ENCODE data around the gene MACROD2.

The MACROD2 gene

GRCh38 chr20:15297059-15297875, 1302.0 kb downstream of the MACROD2 start:
- DNase-seq (ENCODE audit: low read depth in 3 of 3, low spot score in 1 of 3): no peak

GRCh38 chr20:15302075-15302474, 1306.8 kb downstream of the MACROD2 start:
- no peak for DNase-seq (ENCODE audit: low read depth in 3 of 3, low spot score in 1 of 3)

- DNase-seq (ENCODE audit: low read depth in 3 of 3, low spot score in 1 of 3): no peak
Measured at GRCh38 chr20:15310361-15310760, 1315.0 kb downstream of the MACROD2 start.

- DNase-seq (ENCODE audit: low read depth in 3 of 3, low spot score in 1 of 3): no peak
Measured at GRCh38 chr20:15316556-15316955, 1321.2 kb downstream of the MACROD2 start.

- no peak for DNase-seq (ENCODE audit: low read depth in 3 of 3, low spot score in 1 of 3)
Measured at GRCh38 chr20:15317546-15318232, 1322.4 kb downstream of the MACROD2 start.

- DNase-seq (ENCODE audit: low read depth in 3 of 3, low spot score in 1 of 3): no peak
Measured at GRCh38 chr20:15318682-15319081, 1323.4 kb downstream of the MACROD2 start.

GRCh38 chr20:15319439-15319838, 1324.1 kb downstream of the MACROD2 start:
- DNase-seq (ENCODE audit: low read depth in 3 of 3, low spot score in 1 of 3): no peak

GRCh38 chr20:15320941-15321340, 1325.6 kb downstream of the MACROD2 start:
- no peak for DNase-seq (ENCODE audit: low read depth in 3 of 3, low spot score in 1 of 3)

- DNase-seq (ENCODE audit: low read depth in 3 of 3, low spot score in 1 of 3): no peak
Measured at GRCh38 chr20:15327123-15327522, 1331.8 kb downstream of the MACROD2 start.

- no peak for DNase-seq (ENCODE audit: low read depth in 3 of 3, low spot score in 1 of 3)
Measured at GRCh38 chr20:15328084-15328483, 1332.8 kb downstream of the MACROD2 start.

GRCh38 chr20:15332711-15333160, 1337.4 kb downstream of the MACROD2 start:
- no peak for DNase-seq (ENCODE audit: low read depth in 3 of 3, low spot score in 1 of 3)

- DNase-seq (ENCODE audit: low read depth in 3 of 3, low spot score in 1 of 3): no peak
Measured at GRCh38 chr20:15333170-15333569, 1337.9 kb downstream of the MACROD2 start.

GRCh38 chr20:15336011-15336410, 1340.7 kb downstream of the MACROD2 start:
- DNase-seq (ENCODE audit: low read depth in 3 of 3, low spot score in 1 of 3): no peak

- no peak for DNase-seq (ENCODE audit: low read depth in 3 of 3, low spot score in 1 of 3)
Measured at GRCh38 chr20:15336536-15336935, 1341.2 kb downstream of the MACROD2 start.

GRCh38 chr20:15339264-15339663, 1343.9 kb downstream of the MACROD2 start:
- DNase-seq (ENCODE audit: low read depth in 3 of 3, low spot score in 1 of 3): no peak

- DNase-seq (ENCODE audit: low read depth in 3 of 3, low spot score in 1 of 3): no peak
Measured at GRCh38 chr20:15342991-15343523, 1347.7 kb downstream of the MACROD2 start.

- no peak for DNase-seq (ENCODE audit: low read depth in 3 of 3, low spot score in 1 of 3)
Measured at GRCh38 chr20:15345287-15345686, 1350.0 kb downstream of the MACROD2 start.

- DNase-seq (ENCODE audit: low read depth in 3 of 3, low spot score in 1 of 3): no peak
Measured at GRCh38 chr20:15346657-15347280, 1351.5 kb downstream of the MACROD2 start.

GRCh38 chr20:15359056-15359455, 1363.7 kb downstream of the MACROD2 start:
- no peak for DNase-seq (ENCODE audit: low read depth in 3 of 3, low spot score in 1 of 3)

GRCh38 chr20:15362849-15363248, 1367.5 kb downstream of the MACROD2 start:
- DNase-seq (ENCODE audit: low read depth in 3 of 3, low spot score in 1 of 3): no peak

- DNase-seq (ENCODE audit: low read depth in 3 of 3, low spot score in 1 of 3): no peak
Measured at GRCh38 chr20:15364781-15365180, 1369.5 kb downstream of the MACROD2 start.

- DNase-seq (ENCODE audit: low read depth in 3 of 3, low spot score in 1 of 3): no peak
Measured at GRCh38 chr20:15370370-15370769, 1375.1 kb downstream of the MACROD2 start.
